Fibroblast of villous mesenchyme (primary cell): Measurements from ENCODE around the gene AKT1. TPM values are rescaled to one million over a fixed set of nuclear protein-coding genes. Genes with fewer than 3 reads are reported as not detected.

Experiments used
- DNase-seq: peaks from one replicate; pipeline ENCODE4 v3.0.0-alpha.2; 2010; ENCODE audit warnings: low read depth
- H3K4me3 ChIP-seq: 2 replicates; pipeline ENCODE4 v1.5.1; 2011; ENCODE audit warnings: low read depth, mild to moderate bottlenecking, low read length
- total RNA-seq: library from RNA; depleted of rRNA; stranded (reverse); fragments of >200 nt; gene quantifications from 2 replicates; pipeline ENCODE4 v1.2.3, GENCODE V29; 2012
- TF ChIP-seq, protein P1 (sequence below): IDR thresholded peaks from 2 replicates; pipeline ENCODE4 v1.5.1; 2012; ENCODE audit warnings: low read depth, mild to moderate bottlenecking, low read length; ENCODE audit not compliant: insufficient read depth

The AKT1 gene
- total RNA-seq, 1 donor, result 233 TPM

DNA sequence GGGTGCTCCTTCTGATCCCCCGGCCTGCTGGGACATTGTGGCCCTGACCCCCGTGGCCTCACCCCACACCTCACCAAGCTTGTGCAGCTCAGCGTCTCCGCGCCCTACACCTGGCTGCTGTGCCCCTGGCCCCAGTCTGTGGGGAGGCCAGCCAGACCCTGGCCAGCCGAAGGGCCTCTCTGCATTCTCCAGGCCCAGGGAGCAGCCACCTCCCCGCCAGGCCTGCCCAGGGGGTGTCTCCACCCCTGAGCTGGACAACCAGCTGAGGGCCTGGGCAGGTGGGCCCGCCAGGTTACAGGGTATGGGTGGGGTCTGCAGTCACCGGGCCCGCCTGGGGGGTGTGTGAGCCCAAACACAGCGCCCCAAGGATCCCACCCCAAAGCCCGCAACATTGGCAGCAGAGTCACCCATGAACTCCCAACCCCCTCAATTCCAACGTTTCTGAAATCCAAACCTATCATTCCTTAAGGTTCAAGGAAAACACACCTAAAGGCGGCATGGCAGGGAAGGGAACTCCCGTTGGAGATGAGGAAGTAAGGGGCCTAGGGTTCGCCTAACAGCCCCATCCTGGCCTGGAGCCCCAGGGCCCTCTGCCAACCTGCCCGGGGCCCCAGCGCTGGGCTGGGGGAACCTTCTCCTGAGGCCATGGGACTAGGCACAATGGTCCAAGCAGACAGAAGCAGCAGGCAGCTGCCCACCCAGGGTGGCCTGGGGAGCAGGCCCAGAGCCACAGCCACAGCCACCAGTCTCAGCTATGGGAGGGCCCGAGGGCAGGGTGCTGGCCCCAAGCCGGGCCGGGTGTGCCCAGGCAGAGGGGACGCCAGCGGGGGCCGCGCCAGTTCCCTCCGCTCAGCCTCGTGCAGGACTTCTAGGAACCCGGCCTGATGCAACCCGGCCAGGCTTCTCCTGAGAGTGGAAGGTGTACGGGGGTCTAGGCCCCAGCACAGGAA, 8.5 kb downstream of the AKT1 start:
- no peak overlapping the region for H3K4me3 ChIP-seq
- DNase-seq, result no peak
- TF ChIP-seq, protein P1, sequence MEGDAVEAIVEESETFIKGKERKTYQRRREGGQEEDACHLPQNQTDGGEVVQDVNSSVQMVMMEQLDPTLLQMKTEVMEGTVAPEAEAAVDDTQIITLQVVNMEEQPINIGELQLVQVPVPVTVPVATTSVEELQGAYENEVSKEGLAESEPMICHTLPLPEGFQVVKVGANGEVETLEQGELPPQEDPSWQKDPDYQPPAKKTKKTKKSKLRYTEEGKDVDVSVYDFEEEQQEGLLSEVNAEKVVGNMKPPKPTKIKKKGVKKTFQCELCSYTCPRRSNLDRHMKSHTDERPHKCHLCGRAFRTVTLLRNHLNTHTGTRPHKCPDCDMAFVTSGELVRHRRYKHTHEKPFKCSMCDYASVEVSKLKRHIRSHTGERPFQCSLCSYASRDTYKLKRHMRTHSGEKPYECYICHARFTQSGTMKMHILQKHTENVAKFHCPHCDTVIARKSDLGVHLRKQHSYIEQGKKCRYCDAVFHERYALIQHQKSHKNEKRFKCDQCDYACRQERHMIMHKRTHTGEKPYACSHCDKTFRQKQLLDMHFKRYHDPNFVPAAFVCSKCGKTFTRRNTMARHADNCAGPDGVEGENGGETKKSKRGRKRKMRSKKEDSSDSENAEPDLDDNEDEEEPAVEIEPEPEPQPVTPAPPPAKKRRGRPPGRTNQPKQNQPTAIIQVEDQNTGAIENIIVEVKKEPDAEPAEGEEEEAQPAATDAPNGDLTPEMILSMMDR, result no peak

DNA sequence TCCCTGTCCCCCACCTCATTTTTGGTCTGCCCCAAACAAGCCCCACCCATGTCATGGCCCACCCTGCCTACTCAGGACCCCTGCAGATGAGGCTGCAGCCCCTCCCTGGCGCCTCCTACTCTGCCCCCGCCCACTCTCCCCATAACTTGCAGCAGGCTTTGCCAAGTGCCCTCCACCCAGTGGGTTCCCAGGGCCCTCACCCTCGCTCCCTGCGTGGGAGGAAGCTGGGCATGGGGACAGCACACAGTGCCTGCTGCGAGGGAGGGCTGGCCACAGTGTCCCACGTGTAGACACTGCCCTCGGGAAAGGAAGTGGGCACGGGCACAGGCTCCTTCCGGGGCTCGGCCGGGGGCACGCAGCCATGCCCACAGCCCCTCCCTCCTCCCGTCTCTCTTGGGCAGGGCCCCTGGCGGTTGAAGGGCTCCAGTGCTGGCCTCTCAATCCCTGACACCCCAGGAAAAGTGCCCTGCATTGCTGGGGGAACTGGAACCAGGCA, 9.4 kb downstream of the AKT1 start:
- no peak for DNase-seq
- H3K4me3 ChIP-seq, result no peak overlapping the region
- TF ChIP-seq, protein P1, result no peak

DNA sequence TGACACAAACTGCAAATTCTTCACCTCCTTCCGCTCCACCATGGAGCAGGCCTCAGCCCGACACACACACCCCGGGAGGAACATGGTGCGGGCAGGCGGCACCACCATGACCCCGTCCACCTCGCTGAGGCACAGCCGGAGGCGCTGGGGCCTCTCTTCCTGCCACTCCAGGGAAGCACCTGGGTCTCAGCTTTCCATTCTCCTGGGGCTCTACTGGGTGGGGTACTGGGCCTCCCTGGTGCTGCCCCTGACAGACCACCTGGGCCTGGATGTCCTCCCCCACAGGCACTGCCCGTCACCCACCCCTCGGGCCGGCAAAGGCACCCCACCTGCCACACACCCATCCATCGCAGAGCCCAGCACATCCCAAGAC, 9.9 kb downstream of the AKT1 start:
- DNase-seq, result no peak
- no peak overlapping the region for H3K4me3 ChIP-seq
- TF ChIP-seq, protein P1, result no peak

DNA sequence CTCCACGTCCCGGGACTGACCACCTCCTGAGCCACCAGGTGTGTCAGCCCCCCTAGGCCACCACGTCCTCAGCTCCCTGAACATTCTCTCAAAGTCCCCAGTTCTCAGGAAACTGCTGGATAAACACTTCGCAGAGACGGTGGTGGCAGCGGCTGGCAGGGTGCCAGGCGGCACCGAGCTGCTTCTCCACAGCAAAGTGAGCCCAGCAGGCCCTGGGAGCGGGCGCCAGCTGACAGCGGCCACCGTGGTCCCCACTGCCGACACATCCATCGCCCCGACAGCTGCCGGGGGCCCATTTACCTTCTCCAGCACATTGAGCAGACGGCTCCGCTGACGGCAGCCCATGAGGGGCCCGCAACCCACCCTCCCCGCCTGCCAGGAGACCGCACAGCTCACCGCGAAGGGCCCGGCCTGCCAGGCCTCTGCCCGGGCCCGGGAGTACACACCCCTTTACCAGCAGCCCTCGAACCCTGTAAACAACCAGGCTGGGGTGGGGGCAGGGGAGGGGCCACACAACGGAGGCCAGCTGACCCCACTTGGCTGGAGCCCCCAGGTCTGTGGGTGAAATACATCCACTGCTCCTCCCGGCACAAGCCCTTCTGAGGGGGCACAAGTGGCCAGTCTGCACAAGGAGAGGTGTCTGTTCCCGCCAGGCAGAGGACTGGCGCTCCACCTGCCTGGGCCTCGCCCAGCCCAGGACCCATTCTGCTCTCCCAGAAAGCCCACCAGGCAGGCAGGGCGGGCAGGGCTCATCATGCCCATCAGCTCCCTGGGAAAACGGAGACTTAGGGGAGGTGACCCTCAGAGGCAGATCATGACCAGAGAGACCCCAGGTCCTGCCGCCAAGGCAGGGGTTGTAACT, 10.5 kb downstream of the AKT1 start:
- DNase-seq, result no peak
- TF ChIP-seq, protein P1, result no peak
- no peak overlapping the region for H3K4me3 ChIP-seq

DNA sequence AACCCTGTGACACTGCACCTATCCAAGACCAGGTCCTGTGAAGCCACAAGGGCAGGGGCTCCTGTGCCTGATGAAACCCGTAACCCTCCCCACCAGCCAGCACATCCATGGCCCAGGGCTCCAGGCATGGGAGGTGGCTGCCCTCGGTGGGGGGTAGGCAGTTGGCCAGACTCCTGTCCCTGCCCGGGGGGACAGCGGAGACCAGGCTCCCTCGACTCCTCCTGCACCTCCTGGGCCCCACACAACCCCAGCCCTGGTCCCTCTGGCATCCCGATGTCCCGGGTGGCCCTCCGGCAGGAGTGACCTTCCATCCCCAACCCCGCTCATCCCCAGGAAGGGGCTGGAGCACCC, 11.4 kb downstream of the AKT1 start:
- TF ChIP-seq, protein P1, result no peak
- no peak for DNase-seq
- no peak overlapping the region for H3K4me3 ChIP-seq

DNA sequence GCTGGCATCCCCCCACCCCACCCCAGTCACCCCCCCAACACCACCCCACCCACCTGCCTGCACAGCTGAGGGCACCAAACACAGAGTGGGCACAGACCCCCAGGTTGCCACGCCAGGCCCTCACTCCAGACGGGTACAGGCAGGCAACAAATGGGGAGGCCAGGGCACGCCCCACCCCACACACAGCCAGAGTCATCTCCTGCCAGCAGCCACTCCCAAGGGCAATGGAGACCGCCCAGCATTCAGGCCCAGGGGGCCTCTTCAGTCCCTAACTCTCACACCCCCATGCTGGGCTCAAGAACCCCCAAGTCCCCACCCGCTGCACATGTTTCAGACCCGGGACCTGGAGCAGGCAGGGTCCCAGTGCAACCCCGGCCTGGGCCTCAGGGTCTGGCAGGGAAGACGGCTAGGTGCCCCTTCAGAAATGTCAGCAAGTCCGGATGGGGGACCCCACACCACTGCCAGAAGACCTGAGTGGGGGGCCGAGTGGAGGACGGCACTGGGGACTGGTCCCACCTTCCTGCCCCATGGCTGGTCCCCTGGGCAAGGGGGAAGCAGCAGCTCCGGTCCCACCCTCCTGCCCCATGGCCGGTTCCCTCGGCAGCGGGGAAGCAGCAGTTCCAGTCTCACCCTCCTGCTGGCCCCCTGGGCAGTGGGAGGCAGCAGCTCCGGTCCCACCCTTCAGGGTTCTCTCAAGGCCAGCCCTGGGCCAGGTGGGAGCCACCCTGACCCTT, 11.9 kb downstream of the AKT1 start:
- DNase-seq, result no peak

More for the DNA sequence above, 11.9 kb downstream of the AKT1 start:
- H3K4me3 ChIP-seq, result no peak overlapping the region
- TF ChIP-seq, protein P1, result no peak
